Measurements from ENCODE around the gene PAN2. TPM values are rescaled to one million over a fixed set of nuclear protein-coding genes. Genes with fewer than 3 reads are reported as not detected.

PAN2 gene, protein sequence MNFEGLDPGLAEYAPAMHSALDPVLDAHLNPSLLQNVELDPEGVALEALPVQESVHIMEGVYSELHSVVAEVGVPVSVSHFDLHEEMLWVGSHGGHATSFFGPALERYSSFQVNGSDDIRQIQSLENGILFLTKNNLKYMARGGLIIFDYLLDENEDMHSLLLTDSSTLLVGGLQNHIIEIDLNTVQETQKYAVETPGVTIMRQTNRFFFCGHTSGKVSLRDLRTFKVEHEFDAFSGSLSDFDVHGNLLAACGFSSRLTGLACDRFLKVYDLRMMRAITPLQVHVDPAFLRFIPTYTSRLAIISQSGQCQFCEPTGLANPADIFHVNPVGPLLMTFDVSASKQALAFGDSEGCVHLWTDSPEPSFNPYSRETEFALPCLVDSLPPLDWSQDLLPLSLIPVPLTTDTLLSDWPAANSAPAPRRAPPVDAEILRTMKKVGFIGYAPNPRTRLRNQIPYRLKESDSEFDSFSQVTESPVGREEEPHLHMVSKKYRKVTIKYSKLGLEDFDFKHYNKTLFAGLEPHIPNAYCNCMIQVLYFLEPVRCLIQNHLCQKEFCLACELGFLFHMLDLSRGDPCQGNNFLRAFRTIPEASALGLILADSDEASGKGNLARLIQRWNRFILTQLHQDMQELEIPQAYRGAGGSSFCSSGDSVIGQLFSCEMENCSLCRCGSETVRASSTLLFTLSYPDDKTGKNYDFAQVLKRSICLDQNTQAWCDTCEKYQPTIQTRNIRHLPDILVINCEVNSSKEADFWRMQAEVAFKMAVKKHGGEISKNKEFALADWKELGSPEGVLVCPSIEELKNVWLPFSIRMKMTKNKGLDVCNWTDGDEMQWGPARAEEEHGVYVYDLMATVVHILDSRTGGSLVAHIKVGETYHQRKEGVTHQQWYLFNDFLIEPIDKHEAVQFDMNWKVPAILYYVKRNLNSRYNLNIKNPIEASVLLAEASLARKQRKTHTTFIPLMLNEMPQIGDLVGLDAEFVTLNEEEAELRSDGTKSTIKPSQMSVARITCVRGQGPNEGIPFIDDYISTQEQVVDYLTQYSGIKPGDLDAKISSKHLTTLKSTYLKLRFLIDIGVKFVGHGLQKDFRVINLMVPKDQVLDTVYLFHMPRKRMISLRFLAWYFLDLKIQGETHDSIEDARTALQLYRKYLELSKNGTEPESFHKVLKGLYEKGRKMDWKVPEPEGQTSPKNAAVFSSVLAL
- 83.0 TPM for total RNA-seq
- 27.1 TPM for polyA plus RNA-seq (ENCODE audit: insufficient read depth, low read depth, low replicate concordance)
- long read RNA-seq, donor 1, partial matches to known transcripts: 0 of 1 reads
- long read RNA-seq, donor 1, other reads (novel, unspliced or antisense): 0 of 1 reads
- long read RNA-seq, donor 2, full-length matches to known transcripts: 2 of 2 reads
- long read RNA-seq, donor 2, partial matches to known transcripts: 0 of 2 reads
- long read RNA-seq, donor 2, other reads (novel, unspliced or antisense): 0 of 2 reads
- long read RNA-seq, donor 3, partial matches to known transcripts: 0 of 8 reads
- long read RNA-seq, donor 3, other reads (novel, unspliced or antisense): 0 of 8 reads
- long read RNA-seq, donor 4, full-length matches to known transcripts: 4 of 12 reads
- long read RNA-seq, donor 4, partial matches to known transcripts: 8 of 12 reads
- long read RNA-seq, donor 4, other reads (novel, unspliced or antisense): 0 of 12 reads
- long read RNA-seq, donor 5: 0 reads
- long read RNA-seq, donor 6: 0 reads
- long read RNA-seq, donor 7, full-length matches to known transcripts: 1 of 7 reads
- long read RNA-seq, donor 7, partial matches to known transcripts: 3 of 7 reads
- long read RNA-seq, donor 7, other reads (novel, unspliced or antisense): 3 of 7 reads
- long read RNA-seq, donor 8, full-length matches to known transcripts: 7 of 7 reads
- long read RNA-seq, donor 8, partial matches to known transcripts: 0 of 7 reads
- long read RNA-seq, donor 8, other reads (novel, unspliced or antisense): 0 of 7 reads
- long read RNA-seq, donor 9, partial matches to known transcripts: 0 of 1 reads
- long read RNA-seq, donor 9, other reads (novel, unspliced or antisense): 0 of 1 reads
- long read RNA-seq, donor 10, partial matches to known transcripts: 0 of 5 reads
- long read RNA-seq, donor 10, other reads (novel, unspliced or antisense): 0 of 5 reads

DNA sequence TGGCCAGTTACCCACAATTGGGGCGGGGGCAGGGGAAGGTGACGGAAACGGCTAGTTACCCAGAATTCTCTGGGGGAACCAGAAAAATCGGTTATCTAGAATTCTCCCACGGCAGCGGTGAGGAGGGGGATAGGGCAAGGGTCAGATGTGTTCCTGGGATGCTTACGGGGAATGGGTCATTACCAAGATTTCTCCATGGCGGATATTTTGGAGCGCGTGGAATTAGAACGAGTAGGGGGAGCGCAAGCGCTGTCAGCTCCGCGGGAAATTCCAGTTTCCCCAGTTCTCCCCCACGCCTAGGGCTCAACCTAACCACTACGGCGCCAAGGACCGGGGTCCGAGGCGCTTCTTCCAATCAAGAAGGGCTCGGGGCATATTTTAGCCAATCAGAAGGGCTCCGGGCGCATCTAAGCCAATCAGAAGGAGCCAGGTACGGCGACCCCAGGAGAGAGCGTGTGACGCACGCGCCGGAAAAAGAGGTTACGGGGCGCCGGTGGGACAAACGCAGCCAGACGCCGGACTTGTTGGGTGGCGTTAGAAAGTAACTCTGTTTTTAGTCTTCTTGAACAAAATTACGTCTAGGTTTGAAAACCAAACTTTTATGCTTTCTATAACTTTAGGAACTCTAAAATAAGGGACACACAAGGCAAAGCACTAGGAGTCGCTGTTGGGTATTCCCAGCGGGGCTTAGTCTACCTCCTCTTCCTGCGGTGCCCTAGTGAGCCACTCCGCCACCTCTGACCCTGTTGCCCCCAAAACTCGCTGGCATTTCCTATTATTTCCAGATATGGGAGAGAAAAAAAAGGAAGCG is at the start of gene PAN2:
TSS of gene PAN2 (minus strand) at position 322 of the 811 bp plus-strand sequence. CDS start 906 bp downstream, outside the sequence.
- TF ChIP-seq, protein P1, sequence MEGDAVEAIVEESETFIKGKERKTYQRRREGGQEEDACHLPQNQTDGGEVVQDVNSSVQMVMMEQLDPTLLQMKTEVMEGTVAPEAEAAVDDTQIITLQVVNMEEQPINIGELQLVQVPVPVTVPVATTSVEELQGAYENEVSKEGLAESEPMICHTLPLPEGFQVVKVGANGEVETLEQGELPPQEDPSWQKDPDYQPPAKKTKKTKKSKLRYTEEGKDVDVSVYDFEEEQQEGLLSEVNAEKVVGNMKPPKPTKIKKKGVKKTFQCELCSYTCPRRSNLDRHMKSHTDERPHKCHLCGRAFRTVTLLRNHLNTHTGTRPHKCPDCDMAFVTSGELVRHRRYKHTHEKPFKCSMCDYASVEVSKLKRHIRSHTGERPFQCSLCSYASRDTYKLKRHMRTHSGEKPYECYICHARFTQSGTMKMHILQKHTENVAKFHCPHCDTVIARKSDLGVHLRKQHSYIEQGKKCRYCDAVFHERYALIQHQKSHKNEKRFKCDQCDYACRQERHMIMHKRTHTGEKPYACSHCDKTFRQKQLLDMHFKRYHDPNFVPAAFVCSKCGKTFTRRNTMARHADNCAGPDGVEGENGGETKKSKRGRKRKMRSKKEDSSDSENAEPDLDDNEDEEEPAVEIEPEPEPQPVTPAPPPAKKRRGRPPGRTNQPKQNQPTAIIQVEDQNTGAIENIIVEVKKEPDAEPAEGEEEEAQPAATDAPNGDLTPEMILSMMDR (IDR thresholded peaks at IDR 0.05; ENCODE audit: borderline replicate concordance, extremely low read depth, insufficient read depth): peak; percentile 43
- peak; percentile 45 for FAIRE-seq
- H3K4me3 ChIP-seq (ENCODE audit: low read length in 3 of 3): peak within 1 kb of the TSS; percentile 80 to 93 (median 87)
- no peaks in the 10 kb centered on the region for H3K36me3 ChIP-seq (ENCODE audit: control insufficient read depth in 2 of 3, insufficient read depth in 3 of 3, low read length in 3 of 3)
- peak; percentile 97 to 99 (median 98) for DNase-seq
- peak within 1 kb of the TSS; percentile 73 to 92 (median 85) for H3K9ac ChIP-seq (ENCODE audit: low read length in 3 of 3)
- peak within 1 kb of the TSS; percentile 88 to 97 for H3K27ac ChIP-seq (ENCODE audit: low read depth in 2 of 2, low read length in 2 of 2)
- no peaks in the 10 kb centered on the region for H3K27me3 ChIP-seq (ENCODE audit: control insufficient read depth, insufficient read depth, low read length)
- intact Hi-C loops (cut with DNase I): no loop called here
- no peaks in the 10 kb centered on the region for H3K9me3 ChIP-seq (ENCODE audit: control insufficient read depth in 2 of 3, insufficient read depth in 1 of 3, low read length in 3 of 3)
- H3K4me1 ChIP-seq (ENCODE audit: control insufficient read depth in 2 of 3, insufficient read depth in 2 of 3, low read depth in 1 of 3, low read length in 3 of 3): peaks cover 0 to 7% (median 6%) of the 10 kb centered on the region in 3 donors

DNA sequence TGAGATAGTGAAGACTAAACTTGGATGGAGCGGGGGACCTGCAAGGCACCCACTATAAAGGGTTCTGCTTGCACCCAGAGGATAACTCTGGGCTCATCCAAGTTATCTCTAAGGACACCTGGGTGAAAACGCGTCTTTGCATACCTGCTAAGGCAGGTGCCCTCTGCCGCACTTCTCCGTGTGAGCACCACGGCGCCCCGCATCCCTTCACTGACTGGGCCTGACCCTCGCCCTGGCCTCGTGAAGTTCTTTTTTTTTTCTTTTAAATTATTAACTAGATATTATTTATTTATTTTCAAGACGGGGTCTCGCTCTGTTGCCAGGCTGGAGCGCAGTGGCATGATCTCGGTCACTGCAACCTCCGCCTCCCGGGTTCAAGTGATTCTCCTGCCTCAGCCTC is 48.8 kb upstream of the PAN2 start:
- FAIRE-seq (no peak), DNase-seq (no peak)
- H3K27me3 ChIP-seq (ENCODE audit: control insufficient read depth, insufficient read depth, low read length): no peaks in the 10 kb centered on the region
- intact Hi-C loops (cut with DNase I): no loop called here
- H3K27ac ChIP-seq (ENCODE audit: low read depth in 2 of 2, low read length in 2 of 2): no peak overlapping the region
- TF ChIP-seq, protein P1 (IDR thresholded peaks at IDR 0.05; ENCODE audit: borderline replicate concordance, extremely low read depth, insufficient read depth): no peak
- H3K4me3 ChIP-seq (ENCODE audit: low read length in 3 of 3): no peak overlapping the region
- no peaks in the 10 kb centered on the region for H3K4me1 ChIP-seq (ENCODE audit: control insufficient read depth in 2 of 3, insufficient read depth in 2 of 3, low read depth in 1 of 3, low read length in 3 of 3)
- H3K9ac ChIP-seq (ENCODE audit: low read length in 3 of 3): no peak overlapping the region
- H3K9me3 ChIP-seq (ENCODE audit: control insufficient read depth in 2 of 3, insufficient read depth in 1 of 3, low read length in 3 of 3): no peaks in the 10 kb centered on the region
- no peaks in the 10 kb centered on the region for H3K36me3 ChIP-seq (ENCODE audit: control insufficient read depth in 2 of 3, insufficient read depth in 3 of 3, low read length in 3 of 3)

Data from kidney (tissue), 22 donors.